ENCODE data around the gene VSIG8.

GRCh38 chr1:159879136-159879535, 16.7 kb upstream of the VSIG8 start:
- TF ChIP-seq CTCF (IDR thresholded peaks at IDR 0.05; ENCODE audit: extremely low read depth in 1 of 2, insufficient read depth in 1 of 2, low read depth in 1 of 2, low read length in 2 of 2) (no peak), MAX (IDR thresholded peaks at IDR 0.05; ENCODE audit: insufficient read depth, insufficient read length) (no peak), POLR2A (IDR thresholded peaks at IDR 0.05; ENCODE audit: low read depth, low read length) (no peak), GATA2 (IDR thresholded peaks at IDR 0.05; ENCODE audit: insufficient read depth, insufficient read length, low read depth, low read length) (no peak)
